ENCODE measurements around the gene NIP7.

Gene NIP7

GRCh38 chr16:69384974-69385373 lies 45.4 kb downstream of the NIP7 start:
- in situ Hi-C loops (cut with MboI; ENCODE audit: low sequenced_read_pairs), result no loop called here

GRCh38 chr16:69386596-69386995 lies 47.0 kb downstream of the NIP7 start:
- in situ Hi-C loops (cut with MboI; ENCODE audit: low sequenced_read_pairs), result no loop called here
